AG09309 (cell line): Measurements from ENCODE around the gene CLEC16A.

Source experiments
- DNase-seq: peaks from one replicate; pipeline ENCODE4 v3.0.0-alpha.2; 2010; ENCODE audit warnings: low read depth
- H3K4me3 ChIP-seq: 2 replicates; pipeline ENCODE4 v1.5.1; 2011; ENCODE audit warnings: mild to moderate bottlenecking, low read depth, low read length, moderate library complexity; ENCODE audit not compliant: control insufficient read depth
- TF ChIP-seq, protein P1 (sequence below): IDR thresholded peaks from 2 replicates; pipeline ENCODE4 v1.5.1; 2011; ENCODE audit warnings: mild to moderate bottlenecking, low read depth, low read length, inconsistent platforms; ENCODE audit not compliant: insufficient read depth, control insufficient read depth; ENCODE audit errors: missing control alignments

Gene CLEC16A

DNA sequence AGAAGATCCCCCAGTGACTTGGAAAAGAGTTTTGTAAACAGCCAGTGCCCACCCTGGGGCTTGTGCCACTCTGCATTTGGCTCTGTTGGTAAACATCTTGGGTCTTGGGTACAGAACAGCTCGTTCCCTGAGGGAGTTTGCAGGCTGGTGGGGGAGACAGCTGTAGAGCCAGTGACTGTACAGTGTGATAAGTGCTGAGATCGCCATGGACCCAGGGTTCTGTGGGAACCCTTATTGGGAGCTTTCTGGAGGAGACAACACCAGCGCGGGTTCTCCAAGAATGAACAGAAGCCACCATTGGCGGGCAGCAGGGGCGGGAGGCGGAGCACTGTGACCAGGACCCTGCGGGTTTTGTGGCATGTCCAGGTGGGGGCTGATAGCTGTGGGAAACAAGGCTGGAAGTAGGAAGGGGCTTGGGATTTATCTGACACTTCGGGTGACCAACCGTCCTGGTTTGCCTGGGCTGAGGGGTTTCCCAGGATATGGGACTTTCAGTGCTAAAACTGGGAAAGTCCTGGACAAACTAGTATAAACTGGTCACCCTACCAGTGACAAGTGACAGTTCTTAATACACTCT lies 2.9 kb downstream of the CLEC16A start:
- no peak for DNase-seq
- no peak overlapping the region for H3K4me3 ChIP-seq
- TF ChIP-seq, protein P1, sequence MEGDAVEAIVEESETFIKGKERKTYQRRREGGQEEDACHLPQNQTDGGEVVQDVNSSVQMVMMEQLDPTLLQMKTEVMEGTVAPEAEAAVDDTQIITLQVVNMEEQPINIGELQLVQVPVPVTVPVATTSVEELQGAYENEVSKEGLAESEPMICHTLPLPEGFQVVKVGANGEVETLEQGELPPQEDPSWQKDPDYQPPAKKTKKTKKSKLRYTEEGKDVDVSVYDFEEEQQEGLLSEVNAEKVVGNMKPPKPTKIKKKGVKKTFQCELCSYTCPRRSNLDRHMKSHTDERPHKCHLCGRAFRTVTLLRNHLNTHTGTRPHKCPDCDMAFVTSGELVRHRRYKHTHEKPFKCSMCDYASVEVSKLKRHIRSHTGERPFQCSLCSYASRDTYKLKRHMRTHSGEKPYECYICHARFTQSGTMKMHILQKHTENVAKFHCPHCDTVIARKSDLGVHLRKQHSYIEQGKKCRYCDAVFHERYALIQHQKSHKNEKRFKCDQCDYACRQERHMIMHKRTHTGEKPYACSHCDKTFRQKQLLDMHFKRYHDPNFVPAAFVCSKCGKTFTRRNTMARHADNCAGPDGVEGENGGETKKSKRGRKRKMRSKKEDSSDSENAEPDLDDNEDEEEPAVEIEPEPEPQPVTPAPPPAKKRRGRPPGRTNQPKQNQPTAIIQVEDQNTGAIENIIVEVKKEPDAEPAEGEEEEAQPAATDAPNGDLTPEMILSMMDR: no peak

DNA sequence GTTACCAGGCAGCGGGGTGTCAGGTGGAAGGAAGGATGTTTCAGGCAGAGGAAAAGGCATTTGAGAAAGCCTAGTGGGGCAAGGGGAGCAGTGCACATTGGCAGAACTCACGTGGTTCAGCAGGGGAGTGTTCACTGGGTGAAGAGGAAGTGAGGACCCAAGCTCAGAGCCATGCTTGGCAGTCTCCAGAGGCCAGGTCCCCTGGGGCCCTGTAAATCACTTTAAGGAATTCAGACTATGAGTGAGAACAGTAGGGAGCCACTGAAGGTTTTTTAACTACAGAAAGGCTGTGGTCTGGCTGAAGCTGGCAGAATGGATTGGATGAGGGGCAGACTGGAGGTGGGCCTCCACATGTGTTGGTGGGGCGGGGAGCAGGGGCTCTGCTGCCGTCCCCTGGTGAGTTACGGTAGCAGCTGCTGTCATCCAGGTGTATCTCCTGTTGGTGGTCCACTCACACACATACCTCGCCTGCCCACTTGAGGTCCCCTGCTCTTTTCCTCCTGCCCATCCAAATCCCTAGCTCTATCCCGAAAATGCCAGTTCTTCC lies 5.1 kb downstream of the CLEC16A start:
- TF ChIP-seq, protein P1: no peak
- DNase-seq: no peak
- no peak overlapping the region for H3K4me3 ChIP-seq

DNA sequence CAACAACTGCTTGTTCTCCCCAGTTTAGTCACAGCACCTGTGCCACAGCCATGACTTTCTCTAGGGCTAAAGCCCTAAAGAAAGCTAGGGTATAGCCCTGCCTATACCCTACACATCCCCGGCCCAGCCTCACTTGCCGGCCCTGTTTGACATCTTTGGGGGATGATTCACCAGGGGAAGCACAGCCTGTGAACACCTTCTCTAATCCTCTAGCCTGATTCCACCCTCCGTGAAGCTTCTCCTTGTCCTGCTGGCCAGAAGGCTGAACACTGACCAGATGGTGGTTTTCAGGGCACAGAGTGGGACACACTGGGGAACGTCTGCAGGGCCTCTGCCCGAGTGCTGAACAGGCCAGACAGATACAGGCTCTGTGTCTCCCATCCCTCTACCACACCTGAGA lies 6.0 kb downstream of the CLEC16A start:
- no peak overlapping the region for H3K4me3 ChIP-seq
- DNase-seq: no peak
- TF ChIP-seq, protein P1: no peak

DNA sequence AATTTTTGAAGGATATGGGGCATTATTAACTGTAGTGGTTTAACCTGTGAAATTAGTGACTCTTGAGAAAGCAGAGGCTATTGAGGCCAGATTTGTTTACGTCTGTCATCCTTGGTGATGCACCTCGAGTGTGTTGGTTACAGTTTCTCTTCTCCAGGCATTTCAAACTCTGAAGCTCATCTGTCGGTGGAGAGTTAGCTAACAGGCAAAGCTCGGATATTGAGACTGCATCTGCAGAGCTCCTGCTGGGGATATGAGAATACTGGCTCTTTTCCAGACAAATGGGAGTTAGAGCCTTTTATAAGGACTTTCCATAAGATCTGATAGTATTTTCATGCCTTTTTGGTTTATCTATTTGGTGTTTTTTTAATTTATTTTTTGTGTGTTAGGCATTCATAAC lies 6.7 kb downstream of the CLEC16A start:
- no peak for DNase-seq
- no peak overlapping the region for H3K4me3 ChIP-seq
- TF ChIP-seq, protein P1: no peak

DNA sequence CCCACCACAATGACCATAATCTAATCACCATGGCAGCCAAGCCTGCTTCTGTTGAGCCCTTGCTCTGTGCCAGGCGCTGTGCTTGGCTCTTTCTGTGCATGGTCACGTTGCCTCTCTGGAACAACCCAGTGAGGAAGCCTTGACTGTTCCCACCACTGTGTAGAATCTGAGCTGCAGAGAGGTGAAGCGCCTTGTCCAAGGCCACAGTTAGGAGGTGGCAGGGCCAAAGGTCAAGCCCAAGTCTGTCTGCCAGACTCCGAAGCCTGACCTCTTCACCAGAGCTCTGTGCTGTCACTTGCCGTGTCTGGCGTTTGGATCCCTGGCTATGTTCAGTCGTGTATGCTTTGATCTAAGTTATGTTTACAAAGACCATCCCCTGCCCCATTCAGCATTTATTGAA lies 10.5 kb downstream of the CLEC16A start:
- TF ChIP-seq, protein P1: no peak
- H3K4me3 ChIP-seq: no peak overlapping the region
- no peak for DNase-seq

DNA sequence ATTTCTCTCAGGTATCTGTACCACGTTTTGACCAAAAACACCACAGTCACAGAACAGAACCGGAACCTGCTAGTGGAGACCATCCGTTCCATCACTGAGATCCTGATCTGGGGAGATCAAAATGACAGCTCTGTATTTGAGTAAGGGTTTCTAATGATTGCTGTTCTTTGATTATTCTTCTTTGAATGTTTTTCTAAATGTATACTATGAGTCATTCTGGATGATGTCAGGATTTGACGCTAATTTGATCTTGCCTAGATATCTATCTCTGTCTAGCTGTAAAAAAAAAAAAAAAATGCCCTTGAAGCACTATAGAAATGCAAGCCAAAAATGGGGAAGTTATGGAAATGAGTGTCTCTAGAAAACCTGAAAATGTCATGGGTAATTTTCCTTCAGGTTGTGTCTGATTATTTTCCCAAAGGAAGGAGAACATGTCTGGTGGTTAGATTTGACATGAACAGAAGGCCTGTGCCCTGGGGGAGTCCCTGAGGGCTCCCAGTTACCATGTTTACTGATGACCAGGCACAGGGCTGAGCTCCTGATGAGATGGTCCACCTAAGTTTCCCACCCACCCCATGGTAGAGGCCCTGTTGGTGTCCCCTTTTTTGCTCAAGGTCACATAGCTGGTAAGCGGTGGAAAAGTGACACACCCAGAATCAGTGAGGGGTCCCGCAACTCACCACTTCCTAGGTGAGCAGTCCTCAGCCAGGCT lies 13.6 kb downstream of the CLEC16A start:
- DNase-seq: no peak
- no peak overlapping the region for H3K4me3 ChIP-seq
- TF ChIP-seq, protein P1: no peak
